ENCODE data around the gene MTRFR. TPM values are rescaled to one million over a fixed set of nuclear protein-coding genes. Genes with fewer than 3 reads are reported as not detected.
"Not testable (repeated sequence)": the region's sequence is repeated elsewhere in the genome, so short reads cannot be mapped to it uniquely, and the experiment has no call there.

The MTRFR gene
- total RNA-seq, 2 donors from 2014 or later, result 9.2 to 9.6 TPM

GRCh38 chr12:123243671-123244262, 10.5 kb downstream of the MTRFR start:
- intact Hi-C loops (cut with DNase I, micrococcal nuclease), result no loop called here
- ATAC-seq (no peak), DNase-seq (no peak)

- no peak for ATAC-seq
- intact Hi-C loops (cut with DNase I, micrococcal nuclease), result no loop called here
Measured at GRCh38 chr12:123245678-123246077, 12.4 kb downstream of the MTRFR start.

GRCh38 chr12:123248129-123248528, 14.9 kb downstream of the MTRFR start:
- intact Hi-C loops (cut with DNase I, micrococcal nuclease); ATAC-seq; DNase-seq: not testable (repeated sequence)

More at GRCh38 chr12:123245678-123246077, 12.4 kb downstream of the MTRFR start:
- DNase-seq, result no peak

GRCh38 chr12:123248996-123249741, 15.9 kb downstream of the MTRFR start:
- intact Hi-C loops (cut with DNase I, micrococcal nuclease); ATAC-seq: not testable (repeated sequence)
- peak in 1 of 2 donors; percentile 16 for DNase-seq

- ATAC-seq, result peak; percentile 87
- intact Hi-C loops (cut with DNase I, micrococcal nuclease), result no loop called here
- peak; percentile 92 to 95 for DNase-seq
Measured at GRCh38 chr12:123250471-123251383, 17.5 kb downstream of the MTRFR start.

- DNase-seq (no peak), ATAC-seq (no peak)
- intact Hi-C loops (cut with DNase I, micrococcal nuclease), result no loop called here
Measured at GRCh38 chr12:123251403-123252076, 18.3 kb downstream of the MTRFR start.

GRCh38 chr12:123252365-123252764, 19.1 kb downstream of the MTRFR start:
- DNase-seq; intact Hi-C loops (cut with DNase I, micrococcal nuclease); ATAC-seq: not testable (repeated sequence)

- no peak for ATAC-seq
Measured at GRCh38 chr12:123253641-123254459, 20.6 kb downstream of the MTRFR start.

GRCh38 chr12:123254853-123255446, 21.7 kb downstream of the MTRFR start:
- intact Hi-C loops (cut with DNase I, micrococcal nuclease), result no loop called here
- no peak for ATAC-seq

More at GRCh38 chr12:123253641-123254459, 20.6 kb downstream of the MTRFR start:
- DNase-seq, result no peak
- intact Hi-C loops (cut with DNase I, micrococcal nuclease), result no loop called here

GRCh38 chr12:123258593-123258992, 25.4 kb downstream of the MTRFR start:
- intact Hi-C loops (cut with DNase I, micrococcal nuclease), result no loop called here
- DNase-seq, result no peak
- ATAC-seq, result no peak

More at GRCh38 chr12:123254853-123255446, 21.7 kb downstream of the MTRFR start:
- DNase-seq, result no peak

- no peak for DNase-seq
- intact Hi-C loops (cut with DNase I, micrococcal nuclease), result no loop called here
- no peak for ATAC-seq
Measured at GRCh38 chr12:123260081-123260480, 26.8 kb downstream of the MTRFR start.

- DNase-seq (no peak), ATAC-seq (no peak)
- intact Hi-C loops (cut with DNase I, micrococcal nuclease), result no loop called here
Measured at GRCh38 chr12:123261196-123261595, 28.0 kb downstream of the MTRFR start.

- DNase-seq (no peak), ATAC-seq (no peak)
- intact Hi-C loops (cut with DNase I, micrococcal nuclease), result no loop called here
Measured at GRCh38 chr12:123263196-123263817, 30.1 kb downstream of the MTRFR start.

- intact Hi-C loops (cut with DNase I, micrococcal nuclease), result no loop called here
- ATAC-seq (no peak), DNase-seq (no peak)
Measured at GRCh38 chr12:123264642-123265041, 31.4 kb downstream of the MTRFR start.

- ATAC-seq, result no peak
- no peak for DNase-seq
- intact Hi-C loops (cut with DNase I, micrococcal nuclease), result no loop called here
Measured at GRCh38 chr12:123265851-123266678, 32.8 kb downstream of the MTRFR start.

GRCh38 chr12:123266679-123267277, 33.5 kb downstream of the MTRFR start:
- ATAC-seq (no peak), DNase-seq (no peak)
- intact Hi-C loops (cut with DNase I, micrococcal nuclease), result no loop called here

Data from left colon (tissue), 2 donors.